NCI-H226 (cell line): Measurements from ENCODE around the gene PRKAR1B.
"Not testable (repeated sequence)": the region's sequence is repeated elsewhere in the genome, so short reads cannot be mapped to it uniquely, and the experiment has no call there.

Source experiments
- DNase-seq: peaks from one replicate; pipeline ENCODE4 v3.0.0-alpha.2; 2015

The PRKAR1B gene

DNA sequence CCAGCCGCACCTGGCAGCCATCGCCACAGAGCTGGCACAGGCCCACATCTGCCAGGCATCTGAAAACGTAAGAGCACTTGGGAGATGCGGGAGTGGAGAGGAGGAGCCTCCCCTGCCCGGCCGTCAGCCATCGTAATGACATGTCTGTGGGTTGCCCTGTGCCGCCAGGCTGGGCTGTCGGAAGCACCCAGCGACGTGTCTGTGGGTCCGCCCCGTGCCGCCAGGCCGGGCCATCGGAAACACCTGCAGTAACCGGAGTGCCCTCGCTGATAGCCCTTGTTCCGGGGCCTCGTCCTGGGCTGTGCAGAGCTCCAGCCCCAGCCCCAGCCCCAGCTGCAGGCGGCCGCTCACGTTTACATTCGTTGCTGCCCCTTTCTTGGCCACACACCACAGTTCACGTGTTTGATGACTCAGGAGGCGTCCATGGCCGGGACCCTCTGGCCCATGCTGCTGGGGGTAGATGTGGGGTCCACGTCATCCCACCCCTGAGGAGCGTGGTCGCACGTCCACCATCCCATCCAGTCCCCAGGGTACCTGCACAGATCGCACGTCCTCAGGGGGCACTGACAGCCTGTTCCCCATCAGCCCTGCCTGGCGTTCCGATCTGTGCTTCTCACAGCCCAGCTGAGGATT is 30.0 kb upstream of the PRKAR1B start:
- DNase-seq, result no peak

DNA sequence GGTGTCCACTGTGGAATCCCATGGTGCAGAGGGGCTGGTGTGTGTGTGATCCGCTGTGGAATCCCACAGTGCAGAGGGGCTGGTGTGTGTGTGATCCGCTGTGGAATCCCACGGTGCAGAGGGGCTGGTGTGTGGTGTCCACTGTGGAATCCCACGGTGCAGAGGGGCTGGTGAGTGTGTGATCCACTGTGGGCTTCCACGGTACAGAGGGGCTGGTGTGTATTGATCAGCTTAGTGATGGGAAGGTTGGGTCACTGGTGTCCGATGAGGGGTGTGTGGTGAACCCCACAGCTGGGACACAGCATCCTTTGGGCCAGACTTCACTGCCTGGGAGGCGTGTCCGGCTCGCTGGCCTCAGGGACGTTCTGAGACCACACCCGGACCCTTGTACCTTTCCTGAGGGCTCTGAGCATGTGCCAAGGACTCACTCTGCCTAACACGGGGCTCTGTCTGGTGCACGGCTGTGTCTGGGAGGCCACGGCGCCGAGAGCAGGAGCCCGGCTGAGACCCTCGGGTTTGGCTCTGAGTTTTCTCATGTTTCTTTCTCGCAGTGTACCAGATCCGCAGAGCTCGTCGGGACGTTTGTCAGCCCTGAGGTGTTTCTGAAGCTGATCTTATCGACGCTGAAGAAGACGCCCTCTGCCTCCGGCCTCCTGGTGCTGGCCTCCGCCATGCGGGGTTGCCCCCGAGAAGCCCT is 29.3 kb upstream of the PRKAR1B start:
- DNase-seq, result no peak

DNA sequence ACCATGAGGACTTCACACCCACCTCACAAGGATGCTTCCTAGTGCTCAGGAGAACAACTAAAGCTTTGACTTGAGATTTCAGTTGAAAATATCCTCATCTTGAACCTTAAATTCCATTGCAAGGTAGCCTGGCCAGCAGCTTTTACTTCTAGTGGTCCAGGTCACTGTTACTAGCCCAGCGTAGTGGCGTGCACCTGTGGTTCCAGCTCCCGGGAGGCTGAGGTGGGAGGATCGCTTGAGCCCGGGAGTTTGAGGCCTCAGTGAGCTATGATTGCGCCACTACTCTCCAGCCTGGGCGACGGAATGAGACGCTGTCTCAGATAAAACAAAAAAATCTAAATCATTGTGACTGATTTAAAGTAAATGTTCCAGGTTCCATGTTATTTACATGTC is 28.3 kb upstream of the PRKAR1B start:
- DNase-seq, result no peak

GRCh38 chr7:754531-755412 is 27.7 kb upstream of the PRKAR1B start:
- DNase-seq, result no peak

- DNase-seq, result no peak
Measured at GRCh38 chr7:753190-753589, 26.1 kb upstream of the PRKAR1B start.

DNA sequence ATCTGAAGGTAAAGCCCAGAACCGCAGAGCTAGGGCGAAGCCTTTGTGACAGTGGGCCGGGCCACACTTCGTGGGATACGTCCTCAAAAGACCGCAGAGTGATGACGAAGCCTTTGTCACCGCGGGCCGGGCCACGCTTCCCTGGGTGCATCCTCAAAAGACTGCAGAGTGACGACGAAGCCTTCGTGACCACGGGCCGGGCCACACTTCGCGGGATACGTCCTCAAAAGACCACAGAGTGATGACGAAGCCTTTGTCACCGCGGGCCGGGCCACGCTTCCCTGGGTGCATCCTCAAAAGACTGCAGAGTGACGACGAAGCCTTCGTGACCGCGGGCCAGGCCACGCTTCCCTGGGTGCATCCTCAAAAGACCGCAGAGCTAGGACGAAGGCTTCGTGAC is 25.2 kb upstream of the PRKAR1B start:
- DNase-seq, result not testable (repeated sequence)

- DNase-seq, result no peak
Measured at GRCh38 chr7:751826-752225, 24.7 kb upstream of the PRKAR1B start.

DNA sequence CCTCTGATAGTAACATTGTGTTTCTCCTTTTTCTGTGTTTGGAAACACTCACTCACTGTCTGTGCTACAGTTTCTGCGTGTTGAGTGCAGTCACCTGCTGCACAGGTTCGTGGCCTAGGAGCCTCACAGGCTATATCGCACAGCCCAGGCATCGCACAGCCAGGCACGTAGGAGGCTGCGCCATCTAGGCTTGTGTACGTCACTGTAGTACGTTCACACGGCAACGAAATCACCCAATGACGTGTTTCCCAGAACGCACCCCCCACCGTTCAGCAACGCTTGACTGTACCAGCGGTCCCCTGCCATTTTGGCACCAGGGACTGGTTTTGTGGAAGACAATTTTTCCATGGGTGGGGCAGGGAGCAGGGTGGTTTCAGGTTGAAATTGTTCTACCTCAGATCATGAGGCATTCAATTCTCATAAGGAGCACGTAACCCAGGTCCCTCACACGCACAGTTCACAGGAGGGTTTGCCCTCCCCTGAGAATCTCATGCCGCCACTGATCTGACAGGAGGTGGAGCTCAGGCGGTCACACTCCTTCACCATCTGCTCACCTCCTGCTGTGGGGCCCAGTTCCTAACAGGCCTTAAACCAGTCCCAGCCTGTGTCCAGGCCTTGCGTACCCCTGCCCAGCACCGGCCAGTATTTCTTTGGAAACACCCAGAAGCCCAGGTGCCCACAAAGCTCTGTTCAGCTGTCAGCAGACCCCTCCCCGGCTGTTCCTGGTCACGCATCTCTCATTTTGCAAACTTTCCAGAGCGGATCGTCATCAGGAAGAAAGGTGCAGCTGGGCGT is 23.2 kb upstream of the PRKAR1B start:
- no peak for DNase-seq

DNA sequence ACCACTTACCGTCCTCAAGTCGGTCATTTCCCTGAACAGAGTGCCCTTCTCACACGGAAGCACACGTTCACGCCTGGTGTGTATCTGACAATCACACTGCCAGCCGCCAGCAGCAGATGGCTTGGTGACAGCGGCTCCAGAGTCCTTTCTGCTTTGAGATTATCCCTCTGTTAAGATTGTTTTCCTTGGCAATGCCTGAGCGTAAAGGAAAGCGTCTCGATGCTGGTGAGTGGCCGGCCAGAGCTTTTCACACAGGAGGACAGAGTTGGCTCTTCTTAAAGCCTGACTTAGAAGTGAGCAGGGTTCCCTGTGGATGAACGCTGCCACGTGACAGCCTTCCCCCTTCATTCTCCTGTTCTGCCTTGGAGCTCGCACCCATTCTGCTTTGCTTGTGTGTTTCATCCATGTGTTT is 22.1 kb upstream of the PRKAR1B start:
- DNase-seq, result no peak

DNA sequence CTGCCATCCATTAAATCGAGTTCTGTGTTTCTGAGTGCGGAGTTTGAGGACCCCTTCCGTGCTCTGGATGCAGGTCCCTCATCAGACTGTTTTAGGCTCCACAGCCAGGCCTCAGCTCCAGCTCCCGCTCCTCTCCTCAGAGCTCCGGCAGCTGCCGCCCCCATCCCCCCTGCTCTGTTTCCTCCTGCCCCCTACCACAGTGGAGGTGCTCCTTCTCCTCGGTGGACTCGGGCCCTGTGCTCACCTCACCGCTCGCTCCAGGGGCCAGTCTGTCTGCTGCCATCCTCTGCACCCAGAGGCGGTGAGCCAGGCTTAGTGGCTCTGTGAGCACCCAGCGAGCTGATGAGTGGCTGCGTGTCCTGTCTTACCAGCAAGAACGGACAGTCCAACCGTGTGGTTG is 21.4 kb upstream of the PRKAR1B start:
- no peak for DNase-seq

DNA sequence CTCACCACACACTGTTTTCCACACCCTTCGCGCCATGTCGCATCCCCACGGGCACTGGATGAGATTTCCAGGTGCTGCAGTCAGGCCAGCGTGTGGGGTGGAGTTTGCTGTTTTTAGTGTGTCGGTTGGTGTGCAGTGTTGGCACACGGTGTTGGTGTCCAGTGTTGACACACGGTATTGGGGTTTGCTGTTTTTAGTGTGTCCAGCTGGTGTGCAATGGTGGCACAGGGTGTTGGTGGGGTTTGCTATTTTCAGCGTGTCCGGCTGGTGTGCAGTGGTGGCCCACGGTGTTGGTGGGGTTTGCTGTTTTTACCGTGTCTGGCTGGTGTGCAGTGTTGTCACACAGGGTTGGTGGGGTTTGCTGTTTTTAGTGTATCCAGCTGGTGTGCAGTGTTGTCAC is 20.1 kb upstream of the PRKAR1B start:
- no peak for DNase-seq

DNA sequence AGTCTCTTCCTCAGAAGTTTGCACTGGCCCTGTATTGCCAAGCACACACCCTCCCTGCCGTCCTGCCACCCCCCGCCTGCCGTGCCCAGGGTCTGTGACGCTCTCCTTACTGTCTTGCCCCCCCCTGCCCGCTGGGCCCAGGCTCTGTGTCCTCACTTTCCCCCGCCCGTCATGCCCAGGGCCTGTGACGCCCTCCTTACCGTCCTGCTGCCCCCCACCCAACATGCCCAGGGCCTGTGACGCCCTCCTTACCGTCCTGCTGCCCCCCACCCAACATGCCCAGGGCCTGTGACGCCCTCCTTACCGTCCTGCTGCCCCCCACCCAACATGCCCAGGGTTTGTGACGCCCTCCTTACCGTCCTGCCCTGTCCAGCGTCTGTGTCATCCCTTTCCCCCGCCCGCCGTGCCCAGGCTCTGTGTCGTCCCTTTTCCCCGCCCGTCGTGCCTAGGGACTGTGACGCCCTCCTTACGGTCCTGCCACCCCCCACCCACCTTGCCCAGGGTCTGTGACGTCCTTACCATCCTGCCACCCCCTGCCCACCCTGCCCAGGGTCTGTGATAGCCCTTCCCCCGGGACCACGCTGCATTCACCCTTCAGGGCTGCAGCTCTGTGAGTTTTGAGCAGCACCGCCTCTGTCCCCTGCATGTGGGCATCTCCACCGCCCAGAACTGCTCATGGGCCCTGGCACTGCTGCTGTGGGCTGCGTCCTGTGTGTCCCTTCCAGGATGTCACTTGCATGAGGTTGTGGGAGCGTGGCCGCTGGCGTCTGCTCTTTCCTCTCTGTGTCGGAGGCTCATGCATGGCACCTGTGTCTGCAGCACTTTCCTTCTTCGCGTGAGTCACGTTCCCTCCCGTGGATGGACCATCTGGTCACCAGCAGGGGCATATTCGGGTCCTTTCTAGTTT is 19.3 kb upstream of the PRKAR1B start:
- DNase-seq, result no peak

DNA sequence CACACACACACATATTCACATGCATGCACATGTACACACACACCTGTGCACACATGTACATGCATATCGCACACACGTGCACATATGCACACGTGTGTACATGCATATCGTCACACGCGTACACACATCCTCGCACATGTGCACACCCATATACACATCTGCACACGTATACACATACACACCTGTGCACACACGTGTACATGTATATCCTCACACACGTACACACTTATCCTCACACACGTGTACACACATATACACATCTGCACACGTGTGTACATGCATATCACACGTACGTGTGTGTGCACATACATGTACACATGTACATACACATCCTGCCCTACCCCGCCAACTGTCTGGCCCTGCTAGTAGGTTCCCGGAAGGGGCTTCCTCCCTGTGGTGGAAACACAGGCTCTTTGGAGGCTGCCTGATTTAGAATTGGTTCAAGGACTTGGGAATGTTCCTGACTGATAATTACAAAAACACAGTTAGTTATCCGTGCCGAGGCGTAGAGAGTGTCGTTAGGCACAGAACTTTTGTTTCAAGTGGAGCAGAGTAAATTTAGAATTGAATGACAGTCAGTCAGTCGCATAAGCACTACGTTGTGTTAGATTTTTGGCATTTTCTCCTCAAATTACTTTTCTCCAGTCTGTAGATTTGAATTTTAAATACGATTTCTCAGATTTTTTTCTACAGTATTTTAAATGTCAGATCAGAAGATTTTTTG is 18.5 kb upstream of the PRKAR1B start:
- DNase-seq, result no peak

DNA sequence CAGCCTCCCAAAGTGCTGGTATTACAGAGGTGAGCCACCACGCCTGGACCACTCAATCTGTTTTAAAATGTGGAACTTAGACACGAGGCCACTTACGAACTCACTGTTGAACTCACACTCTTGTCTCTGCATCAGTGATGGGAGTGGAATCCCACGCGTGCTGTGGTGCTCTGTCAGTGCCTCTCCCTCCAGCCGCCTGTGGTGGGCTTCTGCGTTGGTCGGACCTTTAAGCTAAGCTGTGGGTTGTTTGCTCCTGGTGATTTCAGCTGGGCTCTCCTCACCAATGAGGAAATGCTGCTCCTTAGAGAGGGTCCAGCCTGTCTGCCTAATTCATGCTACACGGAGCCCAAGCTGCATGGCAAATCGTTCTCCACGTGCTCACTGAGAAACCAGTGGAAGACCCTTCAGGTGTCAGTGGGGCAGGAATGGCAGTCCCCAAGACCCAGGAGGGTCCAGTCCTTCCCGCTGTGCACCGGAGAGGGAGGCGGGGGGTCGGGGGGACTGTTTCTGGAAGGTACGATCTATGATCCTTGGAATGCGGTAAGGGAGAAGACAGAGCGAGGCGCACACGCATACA is 17.9 kb upstream of the PRKAR1B start:
- DNase-seq, result no peak

GRCh38 chr7:744128-744520 is 17.0 kb upstream of the PRKAR1B start:
- not testable (repeated sequence) for DNase-seq

DNA sequence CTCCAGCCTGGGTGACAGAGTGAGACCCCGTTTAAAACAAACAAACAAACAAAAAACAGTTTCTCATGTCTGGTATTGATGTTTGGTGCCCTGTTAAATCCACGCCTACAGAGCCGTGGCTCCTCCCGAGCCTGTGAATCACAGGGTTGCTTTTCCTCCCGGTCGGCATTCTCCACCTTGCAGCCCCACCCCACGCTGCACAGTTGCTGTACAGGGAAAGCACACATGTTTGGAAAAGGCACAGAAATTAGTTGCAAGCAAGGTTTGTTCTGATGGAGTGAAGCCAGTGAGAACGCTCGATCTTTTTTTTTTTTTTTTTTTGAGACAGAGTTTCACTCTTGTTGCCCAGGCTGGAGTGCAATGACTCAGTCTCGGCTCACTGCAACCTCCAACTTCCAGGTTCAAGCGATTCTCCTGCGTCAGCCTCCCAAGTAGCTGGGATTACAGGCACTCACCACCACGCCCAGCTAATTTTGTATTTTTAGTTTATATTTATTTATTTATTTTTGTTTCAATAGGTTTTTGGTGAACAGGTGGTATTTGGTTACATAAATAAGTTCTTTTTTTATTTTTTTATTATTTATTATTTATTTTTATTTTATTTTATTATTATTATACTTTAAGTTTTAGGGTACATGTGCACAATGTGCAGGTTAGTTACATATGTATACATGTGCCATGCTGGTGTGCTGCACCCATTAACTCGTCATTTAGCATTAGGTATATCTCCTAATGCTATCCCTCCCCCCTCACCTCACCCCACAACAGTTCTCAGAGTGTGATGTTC is 16.5 kb upstream of the PRKAR1B start:
- DNase-seq, result not testable (repeated sequence)

GRCh38 chr7:742791-743190 is 15.7 kb upstream of the PRKAR1B start:
- DNase-seq, result no peak

GRCh38 chr7:741850-742249 is 14.8 kb upstream of the PRKAR1B start:
- DNase-seq, result no peak

- DNase-seq, result no peak
Measured at GRCh38 chr7:741191-741671, 14.2 kb upstream of the PRKAR1B start.
